WI38 (cell line): ENCODE data around the gene NAV2.

Source experiments
- H3K4me3 ChIP-seq: 2 replicates; pipeline ENCODE4 v1.5.1; 2011; ENCODE audit warnings: low read depth, mild to moderate bottlenecking, control low read depth, low read length
- TF ChIP-seq, protein P1 (sequence below): IDR thresholded peaks from 2 replicates; pipeline ENCODE4 v1.5.1; 2012; ENCODE audit warnings: low read depth, mild to moderate bottlenecking, control low read depth, low read length

NAV2 gene

DNA sequence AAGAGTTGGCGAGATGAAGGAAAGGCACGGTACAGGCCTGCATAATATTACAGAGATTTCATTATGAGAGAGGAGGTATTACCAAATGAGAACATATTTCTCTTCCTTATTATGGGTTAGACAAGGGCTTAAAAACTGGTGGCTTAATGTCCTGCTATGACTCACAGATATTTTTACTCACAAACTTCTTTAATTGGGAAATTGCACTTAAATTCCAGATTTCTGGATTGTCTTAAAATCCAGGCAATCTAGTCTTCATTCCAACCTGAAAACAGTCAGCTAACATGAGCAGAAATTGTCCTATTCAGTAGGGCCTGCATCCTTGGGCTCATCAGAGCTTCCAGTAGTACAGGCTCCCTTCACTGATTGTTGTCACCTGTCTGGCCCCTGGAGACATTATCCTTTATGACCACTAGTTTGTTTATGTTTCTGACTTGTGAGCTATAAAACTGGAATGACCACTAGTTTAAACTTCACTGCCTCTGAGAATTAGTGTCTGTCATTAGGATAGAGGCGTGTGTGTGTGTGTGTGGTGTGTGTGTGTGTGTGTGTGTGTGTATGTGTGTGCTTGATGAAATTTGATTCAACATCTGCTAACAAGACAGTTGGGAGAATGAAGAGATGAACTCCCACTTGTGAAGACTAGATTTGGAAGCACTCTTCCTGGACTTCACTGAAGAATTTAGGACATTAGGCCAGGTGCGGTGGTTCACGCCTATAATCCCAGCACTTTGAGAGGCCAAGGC is 422.5 kb downstream of the NAV2 start:
- TF ChIP-seq, protein P1, sequence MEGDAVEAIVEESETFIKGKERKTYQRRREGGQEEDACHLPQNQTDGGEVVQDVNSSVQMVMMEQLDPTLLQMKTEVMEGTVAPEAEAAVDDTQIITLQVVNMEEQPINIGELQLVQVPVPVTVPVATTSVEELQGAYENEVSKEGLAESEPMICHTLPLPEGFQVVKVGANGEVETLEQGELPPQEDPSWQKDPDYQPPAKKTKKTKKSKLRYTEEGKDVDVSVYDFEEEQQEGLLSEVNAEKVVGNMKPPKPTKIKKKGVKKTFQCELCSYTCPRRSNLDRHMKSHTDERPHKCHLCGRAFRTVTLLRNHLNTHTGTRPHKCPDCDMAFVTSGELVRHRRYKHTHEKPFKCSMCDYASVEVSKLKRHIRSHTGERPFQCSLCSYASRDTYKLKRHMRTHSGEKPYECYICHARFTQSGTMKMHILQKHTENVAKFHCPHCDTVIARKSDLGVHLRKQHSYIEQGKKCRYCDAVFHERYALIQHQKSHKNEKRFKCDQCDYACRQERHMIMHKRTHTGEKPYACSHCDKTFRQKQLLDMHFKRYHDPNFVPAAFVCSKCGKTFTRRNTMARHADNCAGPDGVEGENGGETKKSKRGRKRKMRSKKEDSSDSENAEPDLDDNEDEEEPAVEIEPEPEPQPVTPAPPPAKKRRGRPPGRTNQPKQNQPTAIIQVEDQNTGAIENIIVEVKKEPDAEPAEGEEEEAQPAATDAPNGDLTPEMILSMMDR = no peak
- H3K4me3 ChIP-seq = no peak overlapping the region

DNA sequence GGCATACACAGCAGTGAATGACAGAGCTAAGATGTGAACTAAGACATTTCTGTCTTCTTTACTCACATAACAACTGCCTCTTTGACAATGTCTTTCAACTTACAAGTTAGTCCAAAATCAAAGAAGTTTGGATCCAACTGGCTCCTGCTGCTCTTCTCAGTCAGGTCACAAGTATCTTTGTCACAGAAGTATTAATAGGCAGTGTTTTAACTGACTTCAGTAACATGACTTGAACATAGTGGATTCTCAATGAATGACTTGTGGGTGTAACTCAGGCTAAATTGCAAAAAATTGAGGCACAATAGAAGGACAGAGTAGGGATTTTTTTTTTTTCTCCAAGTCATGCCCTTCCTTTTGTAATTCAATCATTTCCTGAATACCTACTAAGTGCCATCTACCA is 425.0 kb downstream of the NAV2 start:
- H3K4me3 ChIP-seq = no peak overlapping the region
- TF ChIP-seq, protein P1 = no peak

DNA sequence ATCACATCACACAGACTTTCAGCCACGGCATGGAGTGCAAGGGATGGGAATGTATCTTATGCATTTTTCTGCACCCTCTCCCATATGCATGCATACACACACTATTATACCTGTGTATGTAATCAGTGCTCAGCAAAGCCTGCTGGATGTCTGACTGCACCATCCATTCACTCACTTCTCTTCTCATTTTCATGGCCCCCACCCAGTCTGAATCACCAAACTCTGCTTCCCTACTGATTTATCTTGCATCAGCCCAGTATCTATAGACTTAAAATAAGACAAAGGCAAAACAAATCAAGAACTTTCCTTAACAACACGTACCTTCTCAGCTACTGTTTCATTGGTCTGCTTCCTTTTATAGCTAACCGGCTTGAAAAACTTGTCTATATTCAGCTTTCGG is 426.1 kb downstream of the NAV2 start:
- TF ChIP-seq, protein P1 = no peak
- H3K4me3 ChIP-seq = no peak overlapping the region

DNA sequence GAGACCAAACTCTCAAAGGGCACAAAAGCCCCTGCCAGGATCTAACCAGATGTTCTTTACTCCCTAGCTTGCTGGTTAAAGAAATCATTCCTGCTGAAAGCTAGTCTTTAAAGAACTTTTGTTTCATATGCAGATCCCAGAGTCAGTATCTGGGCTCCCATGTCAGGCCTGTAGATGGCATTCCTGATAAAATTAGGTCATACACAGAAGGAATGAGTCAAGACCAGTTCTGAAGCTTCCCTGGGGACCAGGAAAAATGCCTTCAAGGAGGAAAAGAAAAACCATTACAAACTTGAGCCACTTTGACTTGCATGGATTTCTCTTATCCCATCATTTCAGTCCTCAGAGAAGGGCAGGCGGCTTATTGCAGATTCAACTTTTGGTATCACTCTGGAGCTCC is 441.7 kb downstream of the NAV2 start:
- TF ChIP-seq, protein P1 = no peak
- H3K4me3 ChIP-seq = no peak overlapping the region

DNA sequence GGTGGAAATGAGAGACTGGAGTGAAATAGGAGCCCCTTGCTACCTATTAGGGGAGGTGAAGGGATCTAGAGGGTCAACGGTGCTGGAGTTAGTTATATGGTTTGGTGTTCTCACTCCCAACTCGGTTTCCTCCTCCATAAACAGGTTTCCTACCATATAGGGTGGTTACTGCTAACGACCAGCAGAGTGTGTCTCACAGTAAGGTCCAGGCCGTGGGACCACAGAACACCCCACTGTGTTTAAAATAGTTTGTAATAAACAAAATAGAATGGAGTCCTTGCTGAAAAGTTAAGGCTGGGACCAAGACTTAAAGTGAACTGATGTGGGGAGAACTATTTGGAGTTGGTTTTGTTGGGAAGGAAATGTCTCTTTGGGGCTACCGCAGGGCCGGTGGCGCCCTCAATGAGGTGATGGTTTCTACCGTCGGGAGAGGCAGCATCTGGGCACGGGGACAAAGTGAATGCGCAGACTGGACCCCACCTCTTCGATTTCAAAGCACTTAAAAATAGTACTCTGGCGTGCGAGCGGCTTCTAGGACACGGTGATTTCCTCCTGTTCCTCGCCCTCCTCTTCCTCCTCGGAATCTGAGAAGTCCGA is 443.1 kb downstream of the NAV2 start:
- TF ChIP-seq, protein P1 = no peak
- H3K4me3 ChIP-seq = no peak overlapping the region

DNA sequence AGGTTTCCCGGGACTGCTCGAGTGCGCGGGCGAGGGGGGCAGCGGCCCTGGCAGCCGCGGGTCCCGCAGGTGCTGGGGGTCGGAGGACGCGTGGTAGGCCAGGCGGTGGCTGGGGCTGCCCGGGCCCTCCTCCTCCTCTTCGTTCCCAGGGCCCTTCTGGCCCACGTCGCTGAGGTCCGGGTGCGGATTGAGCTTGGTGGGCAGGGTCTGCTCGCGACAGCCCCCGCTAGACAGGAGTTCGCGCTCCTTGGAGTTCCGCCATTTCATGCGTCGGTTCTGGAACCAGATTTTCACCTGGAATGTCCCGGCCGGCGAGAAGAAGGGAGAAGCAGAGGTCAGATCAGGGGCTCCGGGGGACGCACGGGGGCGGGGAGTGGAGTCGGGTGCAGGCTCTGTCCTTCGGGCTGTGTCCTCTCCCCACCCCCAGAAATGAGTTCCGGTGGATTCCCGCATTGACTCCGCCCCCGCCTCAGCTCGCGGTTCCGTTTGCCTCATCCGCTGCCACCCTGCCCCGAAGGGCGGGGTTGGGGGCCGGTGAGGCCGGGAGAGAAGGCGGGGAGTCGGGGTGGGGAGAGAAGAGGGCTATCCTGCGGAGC is 443.7 kb downstream of the NAV2 start:
- H3K4me3 ChIP-seq = no peak overlapping the region
- TF ChIP-seq, protein P1 = no peak

DNA sequence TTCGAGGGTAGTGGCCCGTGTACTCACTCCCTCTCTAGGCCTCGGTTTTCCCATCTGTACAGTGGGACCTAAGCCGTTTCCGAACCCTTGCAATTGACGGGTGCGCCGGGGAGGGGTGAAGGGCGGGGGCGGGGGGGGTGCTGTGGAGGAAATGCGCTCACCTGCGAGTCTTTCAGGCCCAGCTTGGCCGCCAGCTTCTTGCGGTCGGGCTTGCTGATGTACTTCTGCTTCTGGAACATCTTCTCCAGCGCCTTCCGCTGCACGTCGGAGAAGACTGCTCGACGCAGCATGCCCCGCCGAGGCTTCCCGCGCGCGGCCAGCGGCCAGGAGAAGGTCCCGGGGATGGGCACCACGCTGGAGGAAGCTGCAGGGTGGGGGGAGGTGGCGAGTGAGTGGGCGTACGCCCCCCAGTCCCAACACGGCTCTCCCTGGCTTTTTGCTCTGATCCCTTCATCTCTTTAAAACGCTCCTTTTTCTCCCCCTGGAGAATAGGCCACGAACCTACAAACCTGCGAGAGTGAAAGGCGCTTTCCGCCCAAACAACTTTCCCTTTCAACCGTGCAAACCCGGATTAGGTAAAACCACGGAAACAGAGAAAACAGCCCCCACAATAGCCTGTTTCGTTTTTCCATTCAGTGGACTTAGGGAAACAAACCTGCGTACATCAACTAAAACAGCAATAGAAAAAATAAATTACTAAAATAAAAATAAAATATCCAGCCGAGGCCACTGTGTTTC is 444.4 kb downstream of the NAV2 start:
- TF ChIP-seq, protein P1 = no peak
- no peak overlapping the region for H3K4me3 ChIP-seq
